Type B pancreatic cell (in vitro differentiated cells): ENCODE data around the gene TP73. TPM values are rescaled to one million over a fixed set of nuclear protein-coding genes. Genes with fewer than 3 reads are reported as not detected.
A peak's percentile ranks its signal among the peaks of the same experiment; 100 is the strongest.

Experiments used
- DNase-seq: peaks from one replicate; pipeline ENCODE4 v3.0.0; 2021; ENCODE audit warnings: mixed read lengths; ENCODE audit not compliant: unreplicated experiment; ENCODE audit errors: extremely low spot score
- H3K27ac Mint-ChIP-seq: 2 replicates; pipeline ENCODE4 v1.8.0; 2021; ENCODE audit warnings: mild to moderate bottlenecking, mixed read lengths
- H3K27me3 Mint-ChIP-seq: 2 replicates; pipeline ENCODE4 v1.8.0; 2021; ENCODE audit warnings: mixed read lengths
- H3K36me3 Mint-ChIP-seq: 2 replicates; pipeline ENCODE4 v1.8.0; 2021; ENCODE audit warnings: mixed read lengths
- H3K4me1 Mint-ChIP-seq: one replicate; pipeline ENCODE4 v1.8.0; 2021; ENCODE audit warnings: mixed read lengths; ENCODE audit not compliant: unreplicated experiment
- H3K4me3 Mint-ChIP-seq: 2 replicates; pipeline ENCODE4 v1.8.0; 2021; ENCODE audit warnings: mild to moderate bottlenecking, mixed read lengths
- H3K9me3 Mint-ChIP-seq: 2 replicates; pipeline ENCODE4 v1.8.0; 2021; ENCODE audit warnings: mixed read lengths
- total RNA-seq: library from RNA; stranded (reverse); gene quantifications from 2 replicates; pipeline ENCODE4 v1.2.1, GENCODE V29; 2021; ENCODE audit warnings: low replicate concordance
- TF ChIP-seq, protein P1 (sequence below): fragments of 200-600 bp; sonication (generic); conservative IDR thresholded peaks from 2 replicates; pipeline ENCODE4 v1.5.0; 2021; ENCODE audit warnings: antibody characterized with exemption, mild to moderate bottlenecking

TP73 gene
- total RNA-seq, 1 donor from 2014 or later, result 1.6 TPM

DNA sequence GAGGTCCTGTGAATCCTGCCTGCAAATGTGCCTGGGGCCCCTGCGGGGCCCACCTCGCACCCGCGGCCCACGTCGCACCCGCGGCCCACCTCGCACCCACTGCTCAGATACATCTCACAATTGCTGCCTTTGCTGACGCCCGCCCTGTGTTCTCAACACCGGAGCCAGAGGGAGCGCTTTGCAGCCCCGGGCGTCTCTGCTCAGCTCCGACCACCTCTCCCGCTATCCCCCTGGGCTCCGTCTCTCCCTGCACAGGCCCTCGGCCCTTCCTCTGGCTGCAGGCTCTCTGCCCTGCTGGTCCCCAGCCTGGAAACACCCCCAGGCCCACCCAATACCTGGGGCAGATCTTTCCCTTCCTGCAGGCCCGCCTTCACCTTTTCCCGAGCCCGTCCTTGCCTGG, 44.8 kb downstream of the TP73 start:
- Mint-ChIP-seq H3K27me3 (peaks cover 24% of the 10 kb centered on the region), H3K27ac (no peak overlapping the region), H3K4me3 (no peak overlapping the region), H3K36me3 (no peaks in the 10 kb centered on the region), H3K4me1 (peaks cover 5% of the 10 kb centered on the region), H3K9me3 (no peaks in the 10 kb centered on the region)
- no peak for DNase-seq
- TF ChIP-seq, protein P1, sequence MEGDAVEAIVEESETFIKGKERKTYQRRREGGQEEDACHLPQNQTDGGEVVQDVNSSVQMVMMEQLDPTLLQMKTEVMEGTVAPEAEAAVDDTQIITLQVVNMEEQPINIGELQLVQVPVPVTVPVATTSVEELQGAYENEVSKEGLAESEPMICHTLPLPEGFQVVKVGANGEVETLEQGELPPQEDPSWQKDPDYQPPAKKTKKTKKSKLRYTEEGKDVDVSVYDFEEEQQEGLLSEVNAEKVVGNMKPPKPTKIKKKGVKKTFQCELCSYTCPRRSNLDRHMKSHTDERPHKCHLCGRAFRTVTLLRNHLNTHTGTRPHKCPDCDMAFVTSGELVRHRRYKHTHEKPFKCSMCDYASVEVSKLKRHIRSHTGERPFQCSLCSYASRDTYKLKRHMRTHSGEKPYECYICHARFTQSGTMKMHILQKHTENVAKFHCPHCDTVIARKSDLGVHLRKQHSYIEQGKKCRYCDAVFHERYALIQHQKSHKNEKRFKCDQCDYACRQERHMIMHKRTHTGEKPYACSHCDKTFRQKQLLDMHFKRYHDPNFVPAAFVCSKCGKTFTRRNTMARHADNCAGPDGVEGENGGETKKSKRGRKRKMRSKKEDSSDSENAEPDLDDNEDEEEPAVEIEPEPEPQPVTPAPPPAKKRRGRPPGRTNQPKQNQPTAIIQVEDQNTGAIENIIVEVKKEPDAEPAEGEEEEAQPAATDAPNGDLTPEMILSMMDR, result no peak

DNA sequence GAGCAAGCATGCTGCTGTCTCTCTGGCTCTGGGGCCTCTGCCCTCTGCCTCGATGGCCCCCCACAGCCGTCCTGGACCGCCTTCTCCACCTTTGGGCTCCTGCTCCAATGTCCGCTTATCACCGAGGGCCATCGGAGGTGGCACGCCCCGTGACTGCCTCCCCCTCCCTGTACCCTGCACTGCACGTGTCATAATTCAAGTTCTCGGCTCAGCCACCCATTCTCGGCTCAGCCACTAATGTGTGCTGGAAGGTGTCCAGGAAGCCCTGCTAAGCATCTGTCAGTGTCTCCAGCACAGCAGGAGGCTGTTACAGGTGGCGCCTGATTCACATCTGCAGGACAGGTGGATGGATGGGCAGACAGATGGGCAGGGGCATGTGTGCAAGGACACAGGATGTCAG, 45.5 kb downstream of the TP73 start:
- Mint-ChIP-seq H3K4me3 (peak overlapping the region; percentile 31), H3K36me3 (no peaks in the 10 kb centered on the region), H3K27me3 (peaks cover 24% of the 10 kb centered on the region), H3K4me1 (peaks cover 5% of the 10 kb centered on the region), H3K9me3 (no peaks in the 10 kb centered on the region), H3K27ac (no peak overlapping the region)
- TF ChIP-seq, protein P1, result no peak
- no peak for DNase-seq

DNA sequence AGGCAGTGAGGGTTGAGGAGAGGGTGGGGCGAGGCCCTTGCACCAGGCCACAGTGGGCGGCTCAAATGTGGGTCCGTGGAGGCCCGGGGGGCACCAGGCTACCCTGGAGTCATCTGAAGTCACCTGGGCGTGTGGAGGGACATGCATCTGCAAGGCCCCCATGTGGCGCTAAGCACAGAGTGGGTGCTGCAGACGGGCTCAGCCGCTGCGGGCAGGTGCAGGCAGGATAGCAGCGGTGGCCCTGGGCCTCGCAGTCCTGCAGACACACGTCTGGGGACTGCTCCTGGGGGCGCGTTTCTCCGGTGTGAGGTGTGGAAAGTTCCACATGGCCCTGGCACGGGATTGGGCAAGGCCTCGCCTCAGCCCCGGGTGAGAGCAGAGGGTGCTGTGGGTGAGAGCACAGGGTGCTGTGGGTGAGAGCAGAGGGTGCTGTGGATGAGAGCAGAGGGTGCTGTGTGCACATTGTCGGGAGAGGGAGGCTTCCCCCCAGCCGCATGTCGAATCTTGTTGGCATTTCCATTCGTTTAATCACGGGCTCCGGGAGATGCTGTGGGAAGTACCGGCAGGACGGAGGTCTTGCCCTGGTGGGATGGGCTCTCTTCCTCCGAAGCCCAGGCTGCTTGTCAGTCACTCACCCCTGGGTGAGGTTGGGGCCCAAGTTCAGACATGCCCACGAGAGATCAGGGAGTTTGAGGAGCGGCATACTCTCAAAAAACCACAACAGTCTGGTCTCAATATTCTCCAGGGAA, 46.5 kb downstream of the TP73 start:
- H3K27ac Mint-ChIP-seq, result no peak overlapping the region
- no peaks in the 10 kb centered on the region for H3K36me3 Mint-ChIP-seq
- no peaks in the 10 kb centered on the region for H3K9me3 Mint-ChIP-seq
- H3K27me3 Mint-ChIP-seq, result peaks cover 24% of the 10 kb centered on the region
- TF ChIP-seq, protein P1, result no peak
- H3K4me1 Mint-ChIP-seq, result peaks cover 5% of the 10 kb centered on the region
- no peak overlapping the region for H3K4me3 Mint-ChIP-seq
- no peak for DNase-seq

DNA sequence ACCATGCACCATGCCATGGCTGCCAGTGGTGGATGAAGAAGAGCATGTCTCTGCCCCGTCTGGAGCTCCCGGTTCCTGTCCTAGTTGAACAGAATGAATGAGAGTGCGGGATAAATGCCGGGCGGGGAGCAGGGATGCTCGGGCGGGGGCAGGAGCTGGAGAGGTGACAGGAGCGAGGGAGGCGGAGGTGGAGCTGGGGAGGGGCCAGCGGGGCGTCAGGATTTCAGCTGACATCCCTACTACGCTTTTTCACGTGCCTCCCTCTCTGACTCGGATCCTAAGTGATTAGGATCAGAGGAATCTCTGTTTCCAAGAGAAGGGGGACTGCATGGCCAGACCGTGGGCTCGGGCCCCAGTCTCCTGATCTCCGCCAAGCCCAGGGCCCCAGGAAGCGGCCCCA, 47.3 kb downstream of the TP73 start:
- TF ChIP-seq, protein P1, result no peak
- peaks cover 24% of the 10 kb centered on the region for H3K27me3 Mint-ChIP-seq
- DNase-seq, result no peak
- no peaks in the 10 kb centered on the region for H3K9me3 Mint-ChIP-seq
- no peak overlapping the region for H3K27ac Mint-ChIP-seq
- H3K4me1 Mint-ChIP-seq, result peaks cover 5% of the 10 kb centered on the region
- no peaks in the 10 kb centered on the region for H3K36me3 Mint-ChIP-seq
- H3K4me3 Mint-ChIP-seq, result no peak overlapping the region

DNA sequence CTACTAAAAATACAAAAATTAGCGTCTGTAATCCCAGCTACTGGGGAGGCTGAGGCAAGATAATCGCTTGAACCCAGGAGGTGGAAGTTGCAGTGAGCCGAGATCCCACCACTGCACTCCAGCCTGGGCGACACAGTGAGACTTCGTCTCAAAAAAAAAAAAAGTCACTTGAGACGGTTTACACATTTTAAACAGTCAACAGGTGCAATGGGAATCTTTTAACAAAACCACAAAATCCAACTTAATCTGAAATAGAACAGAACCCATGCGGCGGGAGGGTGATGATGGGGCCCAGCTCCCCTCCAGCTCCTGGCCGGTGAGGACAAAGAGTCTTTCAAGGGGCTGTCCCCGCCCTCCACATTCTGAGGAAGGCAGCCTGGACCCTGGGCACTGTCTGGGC, 48.3 kb downstream of the TP73 start:
- H3K36me3 Mint-ChIP-seq, result no peaks in the 10 kb centered on the region
- H3K4me3 Mint-ChIP-seq, result no peak overlapping the region
- TF ChIP-seq, protein P1, result no peak
- no peaks in the 10 kb centered on the region for H3K9me3 Mint-ChIP-seq
- peaks cover 5% of the 10 kb centered on the region for H3K4me1 Mint-ChIP-seq
- DNase-seq, result no peak
- H3K27me3 Mint-ChIP-seq, result peaks cover 27% of the 10 kb centered on the region
- no peak overlapping the region for H3K27ac Mint-ChIP-seq
